ENCODE data around the gene VPS33A.

The VPS33A gene

DNA sequence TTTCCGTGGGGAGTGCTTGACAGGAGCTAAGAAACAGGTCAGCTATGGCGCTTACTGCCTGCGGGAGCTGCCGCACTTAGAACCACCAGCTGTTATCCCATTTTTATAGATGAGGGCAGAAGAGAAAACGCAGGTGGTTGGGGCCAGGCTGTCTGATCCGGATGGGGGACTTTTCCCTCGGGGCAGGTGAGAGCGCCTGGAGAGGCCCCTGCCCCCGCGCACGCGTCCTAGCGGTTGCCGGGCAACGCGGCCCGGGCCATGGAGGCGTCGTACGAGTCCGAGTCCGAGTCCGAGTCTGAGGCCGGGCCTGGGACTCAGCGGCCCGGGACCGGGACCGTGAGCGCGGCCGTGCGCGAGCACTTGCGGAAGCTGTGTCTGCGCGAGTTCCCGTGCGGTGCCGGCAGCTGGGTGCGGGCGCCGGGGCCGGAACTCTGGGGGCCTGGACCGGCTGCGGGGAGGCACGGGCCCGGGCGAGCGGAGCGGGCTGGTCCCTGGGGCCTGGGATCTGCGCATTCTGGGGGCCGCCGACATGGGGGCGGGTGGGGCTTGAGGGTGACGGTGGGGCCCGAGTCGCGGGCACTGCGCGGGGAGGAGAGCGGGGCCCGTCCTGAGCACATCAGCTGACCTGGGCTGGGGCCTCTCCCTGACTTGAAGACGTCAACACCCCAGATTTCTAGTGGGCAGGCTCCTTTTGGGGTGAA lies 83.3 kb downstream of the VPS33A start, which contains the start of gene LRRC43:
TSS of gene LRRC43 (plus strand) at position 237 of the 701 bp plus-strand sequence. CDS start at position 259, 22 bp downstream.
- no peak for TF ChIP-seq SIN3A (IDR thresholded peaks at IDR 0.05; ENCODE audit: borderline replicate concordance, insufficient read depth, low read length)
- TF ChIP-seq TAF1 (IDR thresholded peaks at IDR 0.05; ENCODE audit: borderline replicate concordance, insufficient read depth, low read length): no peak
- TF ChIP-seq FOXP2 (optimal IDR thresholded peaks at IDR 0.05; ENCODE audit: borderline replicate concordance, extremely low read depth, extremely low read length, insufficient read depth): no peak
- TF ChIP-seq, protein P1, sequence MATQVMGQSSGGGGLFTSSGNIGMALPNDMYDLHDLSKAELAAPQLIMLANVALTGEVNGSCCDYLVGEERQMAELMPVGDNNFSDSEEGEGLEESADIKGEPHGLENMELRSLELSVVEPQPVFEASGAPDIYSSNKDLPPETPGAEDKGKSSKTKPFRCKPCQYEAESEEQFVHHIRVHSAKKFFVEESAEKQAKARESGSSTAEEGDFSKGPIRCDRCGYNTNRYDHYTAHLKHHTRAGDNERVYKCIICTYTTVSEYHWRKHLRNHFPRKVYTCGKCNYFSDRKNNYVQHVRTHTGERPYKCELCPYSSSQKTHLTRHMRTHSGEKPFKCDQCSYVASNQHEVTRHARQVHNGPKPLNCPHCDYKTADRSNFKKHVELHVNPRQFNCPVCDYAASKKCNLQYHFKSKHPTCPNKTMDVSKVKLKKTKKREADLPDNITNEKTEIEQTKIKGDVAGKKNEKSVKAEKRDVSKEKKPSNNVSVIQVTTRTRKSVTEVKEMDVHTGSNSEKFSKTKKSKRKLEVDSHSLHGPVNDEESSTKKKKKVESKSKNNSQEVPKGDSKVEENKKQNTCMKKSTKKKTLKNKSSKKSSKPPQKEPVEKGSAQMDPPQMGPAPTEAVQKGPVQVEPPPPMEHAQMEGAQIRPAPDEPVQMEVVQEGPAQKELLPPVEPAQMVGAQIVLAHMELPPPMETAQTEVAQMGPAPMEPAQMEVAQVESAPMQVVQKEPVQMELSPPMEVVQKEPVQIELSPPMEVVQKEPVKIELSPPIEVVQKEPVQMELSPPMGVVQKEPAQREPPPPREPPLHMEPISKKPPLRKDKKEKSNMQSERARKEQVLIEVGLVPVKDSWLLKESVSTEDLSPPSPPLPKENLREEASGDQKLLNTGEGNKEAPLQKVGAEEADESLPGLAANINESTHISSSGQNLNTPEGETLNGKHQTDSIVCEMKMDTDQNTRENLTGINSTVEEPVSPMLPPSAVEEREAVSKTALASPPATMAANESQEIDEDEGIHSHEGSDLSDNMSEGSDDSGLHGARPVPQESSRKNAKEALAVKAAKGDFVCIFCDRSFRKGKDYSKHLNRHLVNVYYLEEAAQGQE (IDR thresholded peaks at IDR 0.05; ENCODE audit: insufficient read depth in 1 of 2, low read depth in 2 of 2, low read length in 2 of 2): no peak
- no peak for TF ChIP-seq POLR2AphosphoS5 (IDR thresholded peaks at IDR 0.05; ENCODE audit: low read depth, low read length)

Data from PFSK-1 (cell line).